NB4 (cell line): ENCODE measurements around the gene SRP19.

ENCODE experiments used
- CTCF ChIP-seq: IDR thresholded peaks from one replicate; pipeline ENCODE4 v1.5.1; 2012; ENCODE audit warnings: low read depth, low read length
- MAX ChIP-seq: IDR thresholded peaks from 2 replicates; pipeline ENCODE4 v1.6.1; 2011; ENCODE audit warnings: low read depth, low read length
- POLR2A ChIP-seq: IDR thresholded peaks from 2 replicates; pipeline ENCODE4 v1.6.1; 2011; ENCODE audit warnings: mild to moderate bottlenecking; ENCODE audit not compliant: insufficient read length; ENCODE audit errors: extremely low read depth

GRCh38 chr5:112844489-112844888, 16.6 kb upstream of the SRP19 start:
- TF ChIP-seq CTCF (no peak), POLR2A (no peak), MAX (no peak)
